Brain microvascular endothelial cell (primary cell): ENCODE data around the gene TRPV4.

Experiments used
- DNase-seq: peaks from one replicate; pipeline ENCODE4 v3.0.0-alpha.2; 2020
- H3K27ac ChIP-seq: fragments of 250-450 bp; sonication (Bioruptor Pico); 2 replicates; pipeline ENCODE4 v1.5.1; 2020; ENCODE audit warnings: mild to moderate bottlenecking, moderate library complexity
- H3K27me3 ChIP-seq: fragments of 250-450 bp; sonication (Bioruptor Pico); replicated peaks from 2 replicates; pipeline ENCODE4 v1.5.1; 2020; ENCODE audit warnings: mild to moderate bottlenecking
- H3K36me3 ChIP-seq: fragments of 250-450 bp; sonication (Bioruptor Pico); replicated peaks from 2 replicates; pipeline ENCODE4 v1.5.1; 2020; ENCODE audit warnings: mild to moderate bottlenecking
- H3K4me3 ChIP-seq: 2 replicates; pipeline ENCODE4 v1.5.1; 2011; ENCODE audit warnings: low read depth, mild to moderate bottlenecking, control low read depth, low read length, moderate library complexity
- CTCF ChIP-seq: IDR thresholded peaks from 2 replicates; pipeline ENCODE4 v1.5.1; 2011; ENCODE audit warnings: low read depth, mild to moderate bottlenecking, moderate library complexity, low read length, control low read depth, inconsistent platforms; ENCODE audit errors: missing control alignments
- in situ Hi-C: cut with HindIII; loops from 2 replicates; pipeline ENCODE4 v1.10.0; 2017; ENCODE audit warnings: low sequenced_read_pairs, low pct_ligation_motif_present

The TRPV4 gene

GRCh38 chr12:109821968-109822367, 11.2 kb downstream of the TRPV4 start:
- H3K27me3 ChIP-seq: no peaks in the 10 kb centered on the region
- in situ Hi-C loops: no loop called here
- H3K36me3 ChIP-seq: no peaks in the 10 kb centered on the region
- DNase-seq: no peak
- no peak overlapping the region for H3K4me3 ChIP-seq
- H3K27ac ChIP-seq: no peak overlapping the region
- no peak for TF ChIP-seq CTCF

GRCh38 chr12:109820816-109821381, 12.3 kb downstream of the TRPV4 start:
- Histone ChIP-seq H3K4me3 (no peak overlapping the region), H3K27me3 (no peaks in the 10 kb centered on the region), H3K27ac (no peak overlapping the region), H3K36me3 (no peaks in the 10 kb centered on the region)
- DNase-seq: no peak
- in situ Hi-C loops: no loop called here
- TF ChIP-seq CTCF: no peak

- DNase-seq: no peak
- in situ Hi-C loops: no loop called here
- Histone ChIP-seq H3K27me3 (no peaks in the 10 kb centered on the region), H3K27ac (no peak overlapping the region), H3K4me3 (no peak overlapping the region), H3K36me3 (no peaks in the 10 kb centered on the region)
- TF ChIP-seq CTCF: no peak
These were observed 14.2 kb downstream of the TRPV4 start for GRCh38 chr12:109818905-109819500.

GRCh38 chr12:109818253-109818652, 14.9 kb downstream of the TRPV4 start:
- in situ Hi-C loops: no loop called here
- no peak for TF ChIP-seq CTCF
- DNase-seq: no peak
- Histone ChIP-seq H3K27me3 (no peaks in the 10 kb centered on the region), H3K4me3 (no peak overlapping the region), H3K36me3 (no peaks in the 10 kb centered on the region), H3K27ac (no peak overlapping the region)

GRCh38 chr12:109817627-109818231, 15.5 kb downstream of the TRPV4 start:
- DNase-seq: no peak
- Histone ChIP-seq H3K4me3 (no peak overlapping the region), H3K36me3 (no peaks in the 10 kb centered on the region), H3K27ac (no peak overlapping the region), H3K27me3 (no peaks in the 10 kb centered on the region)
- in situ Hi-C loops: no loop called here
- TF ChIP-seq CTCF: no peak
